GM12878 (cell line): ENCODE data around the gene ARSA.

ENCODE experiments used
- CEBPB ChIP-seq, 2 experiments: fragments of 150-350 bp in 1 of 2; IDR thresholded peaks; 2 replicates each; pipeline ENCODE4 v1.6.1; 2012 to 2014; ENCODE audit warnings: low read depth in 2 of 2, low read length in 2 of 2, borderline replicate concordance in 1 of 2, inconsistent platforms in 1 of 2
- CTCF ChIP-seq, 3 experiments: IDR thresholded peaks in 2 of 3; conservative IDR thresholded peaks in 1 of 3; 2 replicates each; pipeline ENCODE4 v1.5.1; 2011; ENCODE audit warnings: low read depth in 3 of 3, low read length in 3 of 3, mild to moderate bottlenecking in 3 of 3, control low read depth in 2 of 3, moderate library complexity in 2 of 3, inconsistent platforms in 1 of 3, mixed read lengths in 1 of 3; ENCODE audit not compliant: control insufficient read depth in 2 of 3, insufficient read depth in 1 of 3; ENCODE audit errors: extremely low read depth in 1 of 3
- EP300 ChIP-seq, 2 experiments: fragments of 150-350 bp in 1 of 2; IDR thresholded peaks; 2 replicates each; pipeline ENCODE4 v1.6.1; 2011 to 2012; ENCODE audit warnings: low read depth in 2 of 2, low read length in 2 of 2, borderline replicate concordance in 1 of 2, improper control_type of control experiment in 1 of 2, inconsistent platforms in 1 of 2; ENCODE audit not compliant: control insufficient read depth in 1 of 2
- EZH2 ChIP-seq: IDR thresholded peaks from 2 replicates; pipeline ENCODE4 v1.6.1; 2012; ENCODE audit warnings: low read depth, mild to moderate bottlenecking, control low read depth, inconsistent platforms, low read length, borderline replicate concordance; ENCODE audit not compliant: control insufficient read depth
- FOS ChIP-seq: IDR thresholded peaks from 3 replicates; pipeline ENCODE4 v1.6.1; 2011; ENCODE audit warnings: borderline replicate concordance; ENCODE audit not compliant: insufficient read length; ENCODE audit errors: extremely low read depth
- POLR2A ChIP-seq: IDR thresholded peaks from 2 replicates; pipeline ENCODE4 v1.6.1; 2011; ENCODE audit warnings: low read depth, mild to moderate bottlenecking, low read length
- POLR2AphosphoS5 ChIP-seq: IDR thresholded peaks from 2 replicates; pipeline ENCODE4 v1.6.1; 2011; ENCODE audit warnings: mild to moderate bottlenecking, low read length, inconsistent platforms
- SIN3A ChIP-seq: IDR thresholded peaks from 2 replicates; pipeline ENCODE4 v1.6.1; 2012; ENCODE audit warnings: low read depth, low read length, improper control_type of control experiment
- TAF1 ChIP-seq: IDR thresholded peaks from 2 replicates; pipeline ENCODE4 v1.6.1; 2011; ENCODE audit warnings: mild to moderate bottlenecking, low read depth, low read length, borderline replicate concordance
- ZNF217 ChIP-seq: fragments of 450-650 bp; IDR thresholded peaks from 2 replicates; pipeline ENCODE4 v1.6.1; 2017; ENCODE audit warnings: antibody characterized with exemption, mild to moderate bottlenecking

- TF ChIP-seq EP300 (IDR thresholded peaks at IDR 0.05; ENCODE audit: borderline replicate concordance in 1 of 2, control insufficient read depth in 1 of 2, low read depth in 2 of 2, low read length in 2 of 2) (no peak), SIN3A (no peak), ZNF217 (no peak), CTCF (IDR thresholded peaks at IDR 0.05 in 2 of 3, conservative IDR thresholded peaks at IDR 0.05 in 1 of 3; ENCODE audit: control insufficient read depth in 2 of 3, extremely low read depth in 1 of 3, insufficient read depth in 1 of 3, low read depth in 3 of 3, low read length in 3 of 3) (no peak), POLR2AphosphoS5 (no peak), EZH2 (no peak), CEBPB (IDR thresholded peaks at IDR 0.05; ENCODE audit: borderline replicate concordance in 1 of 2, low read depth in 2 of 2, low read length in 2 of 2) (no peak), FOS (no peak), TAF1 (no peak), POLR2A (no peak)
Measured at GRCh38 chr22:50584106-50585096, 43.6 kb downstream of the ARSA start.
